Measurements from ENCODE around the gene MOBP.

- TF ChIP-seq CTCF (conservative IDR thresholded peaks at IDR 0.05; ENCODE audit: low read depth in 2 of 2) (no peak), EZH2 (IDR thresholded peaks at IDR 0.05; ENCODE audit: low read depth, unreplicated experiment) (no peak), CREB1 (CRISPR knock-in tag; IDR thresholded peaks at IDR 0.05; ENCODE audit: low read depth) (no peak), POLR2AphosphoS5 (IDR thresholded peaks at IDR 0.05; ENCODE audit: low read depth) (no peak), REST (IDR thresholded peaks at IDR 0.05; ENCODE audit: unreplicated experiment) (no peak), EZH2phosphoT487 (IDR thresholded peaks at IDR 0.05; ENCODE audit: unreplicated experiment) (no peak), NANOG (IDR thresholded peaks at IDR 0.05; ENCODE audit: borderline replicate concordance) (no peak)
Observed at GRCh38 chr3:39479701-39480414, 12.4 kb downstream of the MOBP start.
